ENCODE measurements around the gene LHFPL3. TPM values are rescaled to one million over a fixed set of nuclear protein-coding genes. Genes with fewer than 3 reads are reported as not detected.
A peak's percentile ranks its signal among the peaks of the same experiment; 100 is the strongest.
"Not testable (repeated sequence)": the region's sequence is repeated elsewhere in the genome, so short reads cannot be mapped to it uniquely, and the experiment has no call there.

The LHFPL3 gene
- total RNA-seq, 1 donor from 2014 or later = not detected

- peak; percentile 42 for DNase-seq (ENCODE audit: low read depth)
Observed at GRCh38 chr7:104552102-104552501, 223.7 kb downstream of the LHFPL3 start.

DNA sequence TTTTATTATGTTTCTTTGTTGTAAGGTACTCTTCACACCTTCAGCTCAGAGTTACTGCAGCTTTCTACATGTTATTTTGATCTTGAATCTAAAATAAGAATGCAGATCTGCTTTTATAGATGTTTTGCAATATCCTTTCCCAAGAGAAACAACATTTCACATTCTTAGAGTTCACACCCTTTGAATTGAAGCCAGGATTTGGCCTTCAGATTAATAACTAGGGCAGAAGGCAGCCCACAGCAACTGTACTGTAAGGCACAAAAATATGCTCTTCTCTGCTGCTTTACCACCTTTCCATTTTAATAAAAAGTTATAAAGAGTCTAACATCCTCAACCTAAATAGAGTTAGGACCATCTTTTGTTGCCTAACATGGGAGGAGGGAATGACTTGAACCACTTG, 224.7 kb downstream of the LHFPL3 start:
- Histone ChIP-seq H3K4me3 (ENCODE audit: low read depth, low read length) (no peak overlapping the region), H3K36me3 (ENCODE audit: control insufficient read depth, insufficient read depth, low read length) (no peaks in the 10 kb centered on the region), H3K27me3 (ENCODE audit: control insufficient read depth, insufficient read depth, low read length) (no peaks in the 10 kb centered on the region)
- FAIRE-seq (no peak), DNase-seq (ENCODE audit: low read depth) (peak; percentile 3)
- TF ChIP-seq, protein P1, sequence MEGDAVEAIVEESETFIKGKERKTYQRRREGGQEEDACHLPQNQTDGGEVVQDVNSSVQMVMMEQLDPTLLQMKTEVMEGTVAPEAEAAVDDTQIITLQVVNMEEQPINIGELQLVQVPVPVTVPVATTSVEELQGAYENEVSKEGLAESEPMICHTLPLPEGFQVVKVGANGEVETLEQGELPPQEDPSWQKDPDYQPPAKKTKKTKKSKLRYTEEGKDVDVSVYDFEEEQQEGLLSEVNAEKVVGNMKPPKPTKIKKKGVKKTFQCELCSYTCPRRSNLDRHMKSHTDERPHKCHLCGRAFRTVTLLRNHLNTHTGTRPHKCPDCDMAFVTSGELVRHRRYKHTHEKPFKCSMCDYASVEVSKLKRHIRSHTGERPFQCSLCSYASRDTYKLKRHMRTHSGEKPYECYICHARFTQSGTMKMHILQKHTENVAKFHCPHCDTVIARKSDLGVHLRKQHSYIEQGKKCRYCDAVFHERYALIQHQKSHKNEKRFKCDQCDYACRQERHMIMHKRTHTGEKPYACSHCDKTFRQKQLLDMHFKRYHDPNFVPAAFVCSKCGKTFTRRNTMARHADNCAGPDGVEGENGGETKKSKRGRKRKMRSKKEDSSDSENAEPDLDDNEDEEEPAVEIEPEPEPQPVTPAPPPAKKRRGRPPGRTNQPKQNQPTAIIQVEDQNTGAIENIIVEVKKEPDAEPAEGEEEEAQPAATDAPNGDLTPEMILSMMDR (IDR thresholded peaks at IDR 0.05; ENCODE audit: insufficient read depth, low read length, severe bottlenecking) = no peak

More at GRCh38 chr7:104552102-104552501, 223.7 kb downstream of the LHFPL3 start:
- H3K4me3 ChIP-seq (ENCODE audit: low read depth, low read length) = no peak overlapping the region
- no peaks in the 10 kb centered on the region for H3K36me3 ChIP-seq (ENCODE audit: control insufficient read depth, insufficient read depth, low read length)
- H3K27me3 ChIP-seq (ENCODE audit: control insufficient read depth, insufficient read depth, low read length) = no peaks in the 10 kb centered on the region
- TF ChIP-seq, protein P1 (IDR thresholded peaks at IDR 0.05; ENCODE audit: insufficient read depth, low read length, severe bottlenecking) = no peak
- FAIRE-seq = peak; percentile 32

DNA sequence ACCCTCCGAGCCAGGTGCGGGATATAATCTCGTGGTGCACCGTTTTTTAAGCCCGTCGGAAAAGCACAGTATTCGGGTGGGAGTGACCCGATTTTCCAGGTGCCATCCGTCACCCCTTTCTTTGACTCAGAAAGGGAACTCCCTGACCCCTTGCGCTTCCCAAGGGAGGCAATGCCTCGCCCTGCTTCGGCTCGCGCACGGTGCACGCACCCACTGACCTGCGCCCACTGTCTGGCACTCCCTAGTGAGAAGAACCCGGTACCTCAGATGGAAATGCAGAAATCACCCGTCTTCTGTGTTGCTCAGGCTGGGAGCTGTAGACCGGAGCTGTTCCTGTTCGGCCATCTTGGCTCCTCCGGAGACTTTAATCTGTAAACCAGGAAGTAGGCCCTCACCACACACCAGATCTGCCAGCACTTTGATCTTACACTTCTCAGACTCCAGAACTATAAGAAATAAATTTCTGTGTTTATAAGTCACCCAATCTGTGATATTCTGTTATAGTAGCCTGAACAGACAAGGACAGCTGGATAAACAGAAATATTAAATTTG, 235.0 kb downstream of the LHFPL3 start:
- H3K4me3 ChIP-seq (ENCODE audit: low read depth, low read length); H3K27me3 ChIP-seq (ENCODE audit: control insufficient read depth, insufficient read depth, low read length); DNase-seq (ENCODE audit: low read depth); H3K36me3 ChIP-seq (ENCODE audit: control insufficient read depth, insufficient read depth, low read length); FAIRE-seq: not testable (repeated sequence)

DNA sequence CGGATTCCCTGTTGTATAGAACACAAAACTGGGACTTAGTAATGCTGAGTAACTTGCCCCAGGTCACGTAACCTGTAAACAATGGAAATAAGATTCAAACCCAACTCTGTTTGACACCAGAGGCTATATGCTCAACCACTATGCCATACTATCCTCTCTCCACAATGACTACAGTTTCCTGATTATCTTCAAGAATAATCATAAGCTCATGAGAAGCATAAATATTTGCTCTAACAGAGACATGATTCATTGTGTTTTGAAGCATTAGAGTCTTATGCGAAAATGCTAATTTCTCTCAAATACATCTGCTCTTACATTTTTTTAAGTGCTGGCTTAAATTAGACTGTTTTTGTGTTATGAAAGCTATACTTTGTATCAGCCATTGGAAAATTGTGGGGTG, 241.3 kb downstream of the LHFPL3 start:
- TF ChIP-seq, protein P1 (IDR thresholded peaks at IDR 0.05; ENCODE audit: insufficient read depth, low read length, severe bottlenecking) = no peak
- no peak overlapping the region for H3K4me3 ChIP-seq (ENCODE audit: low read depth, low read length)
- FAIRE-seq (no peak), DNase-seq (ENCODE audit: low read depth) (no peak)
- no peaks in the 10 kb centered on the region for H3K36me3 ChIP-seq (ENCODE audit: control insufficient read depth, insufficient read depth, low read length)
- no peaks in the 10 kb centered on the region for H3K27me3 ChIP-seq (ENCODE audit: control insufficient read depth, insufficient read depth, low read length)

DNA sequence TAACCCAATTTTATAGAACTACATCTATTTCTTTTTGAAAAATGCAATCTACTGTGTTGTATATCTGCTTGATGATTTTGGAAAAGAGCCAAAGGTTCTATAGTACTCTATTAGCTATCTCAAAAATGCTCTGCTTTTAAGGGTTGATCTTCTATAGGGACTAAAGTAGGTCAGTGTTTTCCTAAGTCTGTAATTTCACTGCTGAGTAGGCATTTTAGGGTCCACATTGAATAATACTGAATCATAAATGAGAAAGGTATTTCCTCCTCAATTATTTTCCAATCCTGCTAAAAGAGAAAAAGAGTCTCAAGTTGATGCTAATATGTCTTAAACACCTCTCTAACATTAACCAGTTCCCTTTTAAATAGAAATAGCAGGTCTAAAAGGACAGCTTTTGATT, 244.2 kb downstream of the LHFPL3 start:
- DNase-seq (ENCODE audit: low read depth) = no peak
- TF ChIP-seq, protein P1 (IDR thresholded peaks at IDR 0.05; ENCODE audit: insufficient read depth, low read length, severe bottlenecking) = no peak

GRCh38 chr7:104584620-104585019, 256.2 kb downstream of the LHFPL3 start:
- DNase-seq (ENCODE audit: low read depth) = peak; percentile 18

More for the DNA sequence above, 244.2 kb downstream of the LHFPL3 start:
- FAIRE-seq = no peak
- no peak overlapping the region for H3K4me3 ChIP-seq (ENCODE audit: low read depth, low read length)
- H3K27me3 ChIP-seq (ENCODE audit: control insufficient read depth, insufficient read depth, low read length) = no peaks in the 10 kb centered on the region
- H3K36me3 ChIP-seq (ENCODE audit: control insufficient read depth, insufficient read depth, low read length) = no peaks in the 10 kb centered on the region

GRCh38 chr7:104595591-104595990, 267.2 kb downstream of the LHFPL3 start:
- DNase-seq (ENCODE audit: low read depth); H3K27me3 ChIP-seq (ENCODE audit: control insufficient read depth, insufficient read depth, low read length); FAIRE-seq; H3K4me3 ChIP-seq (ENCODE audit: low read depth, low read length); H3K36me3 ChIP-seq (ENCODE audit: control insufficient read depth, insufficient read depth, low read length): not testable (repeated sequence)

More at GRCh38 chr7:104584620-104585019, 256.2 kb downstream of the LHFPL3 start:
- Histone ChIP-seq H3K4me3 (ENCODE audit: low read depth, low read length) (no peak overlapping the region), H3K36me3 (ENCODE audit: control insufficient read depth, insufficient read depth, low read length) (no peaks in the 10 kb centered on the region), H3K27me3 (ENCODE audit: control insufficient read depth, insufficient read depth, low read length) (no peaks in the 10 kb centered on the region)
- FAIRE-seq = no peak
- TF ChIP-seq, protein P1 (IDR thresholded peaks at IDR 0.05; ENCODE audit: insufficient read depth, low read length, severe bottlenecking) = no peak

All from bronchial epithelial cell (primary cell).